ENCODE measurements around the gene AUTS2.

The AUTS2 gene

DNA sequence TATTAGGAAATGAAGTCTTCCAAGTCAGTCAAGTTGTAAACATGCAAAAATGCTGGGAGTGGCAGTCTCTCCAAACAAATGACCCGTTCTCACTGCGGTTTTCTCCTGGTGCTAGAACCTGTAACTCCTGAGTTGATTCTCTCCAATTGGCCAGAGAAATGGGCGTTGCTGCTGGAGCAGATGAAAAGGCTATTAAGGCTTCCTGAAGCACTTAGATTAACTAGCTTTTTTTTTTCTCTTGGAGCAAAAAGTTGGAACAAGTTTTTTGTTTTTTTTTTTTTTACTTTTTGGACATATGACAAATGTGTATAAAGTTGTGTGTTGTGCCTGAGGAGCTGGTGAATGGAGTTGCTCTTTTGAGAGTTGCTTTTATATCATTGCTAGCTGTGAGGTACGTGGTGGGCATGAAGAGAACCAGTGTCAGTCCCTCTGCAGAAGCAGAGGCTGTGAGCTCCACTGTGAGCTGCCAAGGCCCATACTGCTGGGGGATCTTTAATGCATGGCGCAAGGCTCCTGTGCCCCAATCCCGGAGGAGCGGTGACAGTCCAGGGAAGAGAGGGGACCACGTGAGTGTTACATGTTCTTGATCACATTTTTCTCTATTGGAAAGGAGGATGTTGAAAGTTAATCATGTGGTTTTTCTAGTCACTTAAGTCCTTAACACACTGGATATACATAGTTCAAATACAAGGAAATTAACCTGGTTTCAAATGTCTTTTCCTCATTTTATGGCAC lies 1140.0 kb downstream of the AUTS2 start:
- peak in 1 of 3 experiments; percentile 35 for DNase-seq

DNA sequence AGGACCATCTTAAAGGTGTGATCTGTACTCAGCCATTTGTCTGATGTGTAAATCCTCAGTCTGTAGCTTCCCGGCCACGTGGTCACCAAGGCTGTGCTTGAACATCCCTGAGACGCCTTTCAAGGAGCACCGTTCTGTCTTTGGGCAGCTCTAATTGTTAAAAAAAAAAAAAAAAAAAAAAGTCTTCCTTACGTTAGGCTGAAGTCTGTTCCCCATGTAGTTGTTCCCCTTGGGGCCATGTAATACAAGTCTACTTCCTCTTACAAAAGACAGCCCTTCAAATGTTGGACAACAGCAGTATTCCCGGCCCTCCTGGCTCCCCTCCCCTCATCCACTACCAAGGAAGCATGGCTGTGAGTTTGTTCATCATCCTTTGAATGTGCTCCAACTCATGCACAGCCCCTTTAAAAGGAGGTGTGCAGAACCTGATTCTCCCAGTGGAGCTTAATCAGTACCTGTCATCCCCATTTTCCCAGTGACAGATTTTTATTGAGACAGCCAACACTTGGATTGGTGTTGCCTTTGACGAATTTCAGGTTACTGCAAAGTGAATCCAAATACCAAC lies 1141.5 kb downstream of the AUTS2 start:
- DNase-seq = no peak

DNA sequence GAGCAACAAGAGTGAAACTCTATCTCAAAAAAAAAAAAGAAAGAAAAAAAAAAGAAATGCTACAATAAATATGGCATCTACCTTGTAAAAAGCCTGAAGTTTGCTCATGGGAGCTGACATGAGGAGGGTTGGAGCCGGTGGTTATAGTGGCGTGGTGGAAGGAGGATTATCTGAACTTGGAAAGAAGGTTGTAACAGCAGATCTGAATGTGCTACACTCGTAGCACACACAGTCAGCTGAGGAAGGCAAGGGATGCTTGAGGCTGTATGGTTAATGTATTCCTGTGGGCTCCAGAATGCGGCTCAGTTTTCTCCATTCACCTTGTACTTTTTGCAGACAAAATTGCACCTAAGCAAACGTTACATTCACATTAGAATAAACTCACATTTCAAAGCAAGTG lies 1143.4 kb downstream of the AUTS2 start:
- no peak for DNase-seq

GRCh38 chr7:70743531-70744325 lies 1145.5 kb downstream of the AUTS2 start:
- no peak for DNase-seq

GRCh38 chr7:70744492-70744891 lies 1146.2 kb downstream of the AUTS2 start:
- no peak for DNase-seq

GRCh38 chr7:70749831-70750230 lies 1151.6 kb downstream of the AUTS2 start:
- no peak for DNase-seq

DNA sequence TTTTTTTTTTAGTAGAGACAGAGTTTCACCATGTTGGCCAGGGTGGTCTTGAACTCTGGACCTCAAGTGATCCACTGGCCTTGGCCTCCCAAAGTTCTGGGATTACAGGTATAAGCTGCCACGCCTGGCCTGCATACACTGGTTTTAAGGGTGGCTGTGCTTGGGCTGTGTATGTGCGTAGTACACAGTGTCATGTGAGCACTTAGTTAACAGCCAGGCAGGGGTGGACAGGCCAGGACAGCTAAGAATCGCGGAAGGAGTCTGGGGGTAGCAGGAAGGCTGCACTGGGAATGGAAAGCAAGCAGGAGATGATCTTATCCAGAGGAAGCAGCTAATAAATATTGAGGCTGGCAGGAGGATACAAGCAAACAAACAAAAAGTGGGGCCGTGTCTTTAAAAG lies 1153.6 kb downstream of the AUTS2 start:
- no peak for DNase-seq

- no peak for DNase-seq
Measured at GRCh38 chr7:70752794-70753241, 1154.5 kb downstream of the AUTS2 start.

DNA sequence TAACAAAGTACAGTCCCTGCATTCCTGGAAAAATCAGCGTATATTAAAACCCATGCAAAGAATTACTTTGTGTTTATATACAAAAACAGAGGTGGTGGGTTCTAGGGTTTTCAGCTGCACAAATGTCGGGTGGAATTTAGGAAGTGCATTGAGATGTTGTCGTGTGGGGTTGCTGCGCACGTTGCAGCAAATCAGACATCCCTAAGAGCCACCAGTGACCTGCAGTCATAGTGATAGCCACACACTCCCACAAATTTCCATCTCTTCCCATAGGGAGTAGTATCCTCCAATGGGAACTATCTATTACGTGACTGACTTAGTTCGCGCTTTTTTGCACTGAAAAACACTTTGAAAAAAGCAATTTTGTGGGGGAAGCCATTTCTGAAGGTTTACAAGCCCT lies 1158.5 kb downstream of the AUTS2 start:
- DNase-seq = no peak

DNA sequence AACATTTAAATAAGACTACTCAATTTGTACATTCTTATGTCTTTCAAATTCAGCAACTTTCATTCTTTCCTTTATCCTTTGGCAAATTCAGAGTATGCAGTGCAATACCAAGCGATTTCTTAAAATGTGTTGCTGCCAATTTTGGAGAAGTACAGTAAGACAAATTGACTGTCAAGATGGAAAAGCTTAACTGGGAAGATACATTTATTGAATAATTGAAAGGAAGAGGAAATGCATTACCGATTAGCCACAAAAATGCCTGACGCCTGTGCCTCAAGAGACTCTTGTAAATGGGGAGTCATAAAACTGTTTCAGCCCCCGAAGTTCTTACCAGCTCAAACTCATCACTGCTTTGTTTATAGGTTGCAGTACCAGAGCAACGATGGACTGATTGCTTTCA lies 1160.4 kb downstream of the AUTS2 start:
- no peak for DNase-seq

DNA sequence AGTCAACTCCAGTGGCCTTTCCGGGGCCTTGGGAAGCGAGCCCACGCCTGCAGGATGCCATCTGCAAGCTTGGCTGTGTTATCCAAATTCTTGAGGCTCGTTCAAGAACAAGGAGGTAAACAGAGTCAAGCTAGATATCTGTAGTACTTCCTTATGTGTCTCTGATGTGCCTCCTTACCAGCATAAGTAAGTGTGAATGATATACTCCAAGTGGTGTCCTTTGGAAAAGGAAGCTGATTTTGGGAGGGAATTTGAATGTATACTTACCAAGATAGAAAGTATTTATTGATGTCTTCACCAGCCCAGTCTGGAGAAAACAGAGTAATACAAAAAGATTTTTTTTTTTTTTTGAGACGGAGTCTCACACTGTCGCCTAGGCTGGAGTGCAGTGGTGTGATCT lies 1161.4 kb downstream of the AUTS2 start:
- no peak for DNase-seq

DNA sequence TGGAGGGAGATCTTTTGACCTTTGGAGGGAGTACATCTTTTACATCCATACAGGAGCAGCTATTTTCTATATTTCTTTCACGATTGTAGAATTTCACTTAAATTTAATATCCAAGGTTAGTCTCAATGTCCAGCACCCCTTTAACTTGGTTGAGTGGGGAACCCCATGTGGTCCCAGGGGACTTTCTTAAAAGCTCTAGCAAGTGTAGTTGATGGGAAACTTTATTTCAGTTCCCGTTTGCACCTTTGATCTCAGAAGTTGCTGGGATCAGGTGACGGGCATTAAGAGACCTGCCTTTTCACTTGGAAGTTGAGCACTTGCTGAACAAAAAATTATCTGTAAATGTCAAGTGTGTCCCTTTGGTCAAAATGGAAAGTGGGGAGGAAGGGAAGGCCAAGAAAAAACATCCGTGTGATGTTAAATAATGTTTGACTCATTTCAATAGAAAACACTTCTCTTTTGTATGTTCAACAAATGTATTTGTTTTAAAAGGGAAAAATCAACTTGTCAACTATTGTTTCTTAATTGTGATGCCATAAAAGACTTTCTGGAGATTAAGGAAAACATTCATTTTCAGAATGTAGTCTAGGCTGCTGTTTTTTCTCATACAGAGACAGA lies 1163.5 kb downstream of the AUTS2 start:
- DNase-seq = no peak

DNA sequence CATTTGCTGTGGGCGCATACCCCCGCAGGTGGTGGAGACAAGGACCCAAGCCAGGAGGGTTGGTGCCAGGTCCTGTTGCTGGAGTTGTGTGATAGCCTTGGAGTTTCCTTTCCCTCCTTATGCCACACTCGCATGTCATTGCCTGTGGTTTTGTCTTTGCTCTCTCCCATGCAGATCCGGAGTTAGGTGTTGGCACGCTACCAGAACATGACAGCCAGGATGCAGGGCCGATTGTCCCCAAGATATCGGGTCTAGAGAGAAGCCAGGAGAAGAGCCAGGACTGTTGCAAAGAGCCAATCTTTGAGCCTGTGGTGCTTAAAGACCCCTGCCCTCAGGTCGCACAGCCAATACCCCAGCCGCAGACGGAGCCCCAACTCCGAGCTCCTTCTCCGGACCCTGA lies 1164.4 kb downstream of the AUTS2 start:
- DNase-seq = no peak

GRCh38 chr7:70763961-70764691 lies 1165.9 kb downstream of the AUTS2 start:
- DNase-seq = no peak

GRCh38 chr7:70764701-70765208 lies 1166.5 kb downstream of the AUTS2 start:
- DNase-seq = no peak

- no peak for DNase-seq
Measured at GRCh38 chr7:70765651-70766050, 1167.4 kb downstream of the AUTS2 start.

DNA sequence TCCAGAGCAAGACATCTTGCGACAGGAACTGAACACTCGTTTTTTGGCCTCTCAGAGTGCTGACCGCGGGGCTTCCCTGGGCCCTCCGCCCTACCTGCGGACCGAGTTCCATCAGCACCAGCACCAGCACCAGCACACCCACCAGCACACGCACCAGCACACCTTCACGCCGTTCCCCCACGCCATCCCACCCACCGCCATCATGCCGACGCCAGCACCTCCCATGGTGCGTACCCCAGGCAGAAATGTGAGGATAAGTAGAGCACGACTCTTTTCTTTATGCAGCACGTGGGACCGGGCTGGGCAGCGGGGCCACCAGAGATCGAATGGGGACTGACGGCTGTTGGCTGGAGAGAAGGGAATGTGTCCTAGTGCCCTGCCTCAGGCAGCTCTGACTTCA lies 1167.8 kb downstream of the AUTS2 start:
- DNase-seq = no peak

GRCh38 chr7:70766694-70767093 lies 1168.4 kb downstream of the AUTS2 start:
- DNase-seq = no peak

- no peak for DNase-seq
Measured at GRCh38 chr7:70770154-70770553, 1171.9 kb downstream of the AUTS2 start.

- DNase-seq = no peak
Measured at GRCh38 chr7:70771451-70771850, 1173.2 kb downstream of the AUTS2 start.

- DNase-seq = no peak
Measured at GRCh38 chr7:70772891-70773290, 1174.6 kb downstream of the AUTS2 start.

GRCh38 chr7:70773406-70773805 lies 1175.1 kb downstream of the AUTS2 start:
- DNase-seq = no peak
